Thyroid gland (tissue), 4 donors: Measurements from ENCODE around the gene SUPT3H.

ENCODE experiments used
- POLR2A ChIP-seq, 2 donors: fragments of 450-650 bp; IDR thresholded peaks; one replicate each; pipeline ENCODE4 v1.6.1; 2017; ENCODE audit warnings: antibody characterized with exemption in 2 of 2, mild to moderate bottlenecking in 2 of 2, moderate library complexity in 1 of 2
- TF ChIP-seq, protein P1 (sequence below), 6 experiments: fragments of 200-600 bp in 3 of 6; fragments of 450-650 bp in 3 of 6; sonication (generic) in 3 of 6; IDR thresholded peaks; one replicate each; pipeline ENCODE4 v1.5.1; 2016 to 2019; ENCODE audit warnings: antibody characterized with exemption in 6 of 6, mild to moderate bottlenecking in 2 of 6, inconsistent platforms in 1 of 6, moderate library complexity in 1 of 6

DNA sequence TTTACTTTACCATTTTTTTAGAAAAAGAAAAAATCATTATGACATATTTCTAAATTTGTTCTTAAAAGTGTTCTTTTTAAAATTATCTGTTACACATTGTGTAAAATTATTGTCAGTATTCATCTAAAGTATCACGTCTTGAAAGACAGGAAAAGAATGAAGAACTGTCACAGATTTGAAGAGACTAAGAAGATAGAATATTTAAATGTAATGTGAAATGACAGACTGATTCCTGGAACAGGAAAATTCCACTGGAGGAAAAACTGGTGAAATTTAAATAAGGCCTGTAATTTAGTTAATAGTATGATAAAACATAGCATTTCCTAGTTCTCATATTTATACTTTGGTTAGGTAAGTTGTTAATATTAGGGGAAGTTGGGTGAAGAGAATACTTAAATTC is 102.4 kb downstream of the SUPT3H start:
- TF ChIP-seq, protein P1, sequence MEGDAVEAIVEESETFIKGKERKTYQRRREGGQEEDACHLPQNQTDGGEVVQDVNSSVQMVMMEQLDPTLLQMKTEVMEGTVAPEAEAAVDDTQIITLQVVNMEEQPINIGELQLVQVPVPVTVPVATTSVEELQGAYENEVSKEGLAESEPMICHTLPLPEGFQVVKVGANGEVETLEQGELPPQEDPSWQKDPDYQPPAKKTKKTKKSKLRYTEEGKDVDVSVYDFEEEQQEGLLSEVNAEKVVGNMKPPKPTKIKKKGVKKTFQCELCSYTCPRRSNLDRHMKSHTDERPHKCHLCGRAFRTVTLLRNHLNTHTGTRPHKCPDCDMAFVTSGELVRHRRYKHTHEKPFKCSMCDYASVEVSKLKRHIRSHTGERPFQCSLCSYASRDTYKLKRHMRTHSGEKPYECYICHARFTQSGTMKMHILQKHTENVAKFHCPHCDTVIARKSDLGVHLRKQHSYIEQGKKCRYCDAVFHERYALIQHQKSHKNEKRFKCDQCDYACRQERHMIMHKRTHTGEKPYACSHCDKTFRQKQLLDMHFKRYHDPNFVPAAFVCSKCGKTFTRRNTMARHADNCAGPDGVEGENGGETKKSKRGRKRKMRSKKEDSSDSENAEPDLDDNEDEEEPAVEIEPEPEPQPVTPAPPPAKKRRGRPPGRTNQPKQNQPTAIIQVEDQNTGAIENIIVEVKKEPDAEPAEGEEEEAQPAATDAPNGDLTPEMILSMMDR (IDR thresholded peaks at IDR 0.05): no peak
- TF ChIP-seq POLR2A (IDR thresholded peaks at IDR 0.05): no peak
